A549 (cell line): ENCODE results near the gene RAP1A. TPM values are rescaled to one million over a fixed set of nuclear protein-coding genes. Genes with fewer than 3 reads are reported as not detected.

Experiments
- ATAC-seq, 2 experiments: fragments of 200-7000 bp in 1 of 2; fragments of >200 bp in 1 of 2; cut with Nextera tagmentation in 1 of 2; cut with Tn5 transposase in 1 of 2; 3 replicates each; pipeline versions ENCODE4 v1.8.0 to v1.9.1; 2018 to 2020; ENCODE audit warnings: mild to moderate bottlenecking in 1 of 2, moderate library complexity in 1 of 2
- CTCF ChIA-PET: fragments of 300-600 bp; sonication (Branson Sonifier 250); formaldehyde crosslinking; extraction: SDS; loops from one replicate; lab custom pipeline; 2021; ENCODE audit warnings: antibody characterized with exemption, inconsistent platforms; lab: Yijun Ruan, JAX
- POLR2A ChIA-PET: fragments of 350-600 bp; formaldehyde crosslinking; extraction: SDS; loops from one replicate; lab custom pipeline; 2021; ENCODE audit warnings: antibody characterized with exemption, inconsistent platforms; lab: Yijun Ruan, JAX
- DNase-seq, 2 experiments: peaks; one replicate each; pipeline versions ENCODE4 v3.0.0 to v3.0.0-alpha.2; 2011 to 2016; ENCODE audit warnings: low read depth in 1 of 2, low spot score in 1 of 2
- FAIRE-seq: peaks from 2 replicates; lab custom pipeline; 2011; peaks lifted over from hg19 to GRCh38; lab: Jason Lieb, UNC
- H3K27ac ChIP-seq, 2 experiments: fragments of >200 bp; sonication (Bioruptor Twin); formaldehyde crosslinking; 3 replicates each; pipeline ENCODE4 v1.5.1; 2016 to 2017
- H3K4me1 ChIP-seq: fragments of >200 bp; sonication (Bioruptor Twin); formaldehyde crosslinking; 3 replicates; pipeline ENCODE4 v1.6.1; 2016
- H3K4me2 ChIP-seq: fragments of >200 bp; sonication (Bioruptor Twin); formaldehyde crosslinking; 3 replicates; pipeline ENCODE4 v1.6.1; 2016
- H3K4me3 ChIP-seq: fragments of >200 bp; sonication (Bioruptor Twin); formaldehyde crosslinking; 3 replicates; pipeline ENCODE4 v1.5.1; 2016
- H3K9me3 ChIP-seq: fragments of >200 bp; sonication (Bioruptor Twin); formaldehyde crosslinking; 3 replicates; pipeline ENCODE4 v1.6.1; 2016
- ATOH8 ChIP-seq: fragments of 250-450 bp; sonication (Bioruptor Pico); IDR thresholded peaks from 2 replicates; pipeline ENCODE4 v1.5.0; 2020; ENCODE audit warnings: low read depth, mild to moderate bottlenecking, moderate library complexity
- CBX2 ChIP-seq: fragments of 200-600 bp; sonication (generic); IDR thresholded peaks from 2 replicates; pipeline ENCODE4 v1.6.1; 2016; ENCODE audit warnings: low read depth, mild to moderate bottlenecking, borderline replicate concordance
- CEBPB ChIP-seq, 2 experiments: fragments of >200 bp in 1 of 2; sonication (Bioruptor Twin) in 1 of 2; formaldehyde crosslinking in 1 of 2; IDR thresholded peaks; 2 replicates each; pipeline ENCODE4 v1.6.1; 2012 to 2016
- CHD4 ChIP-seq: fragments of 200-600 bp; sonication (generic); IDR thresholded peaks from 2 replicates; pipeline ENCODE4 v1.6.1; 2016; ENCODE audit warnings: antibody characterized with exemption, mild to moderate bottlenecking, borderline replicate concordance
- EP300 ChIP-seq, 2 experiments: fragments of >200 bp; sonication (Bioruptor Twin); formaldehyde crosslinking; IDR thresholded peaks; 2 replicates in 1 of 2; 3 replicates in 1 of 2; pipeline ENCODE4 v1.6.1; 2016 to 2017
- ESRRA ChIP-seq: fragments of 150-350 bp; IDR thresholded peaks from 2 replicates; pipeline ENCODE4 v1.6.1; 2014; ENCODE audit warnings: mild to moderate bottlenecking, low read length, borderline replicate concordance
- FOXS1 ChIP-seq: fragments of 250-450 bp; sonication (Bioruptor Pico); IDR thresholded peaks from 2 replicates; pipeline ENCODE4 v1.5.0; 2020; ENCODE audit warnings: mild to moderate bottlenecking, moderate library complexity
- GATA3 ChIP-seq: IDR thresholded peaks from 2 replicates; pipeline ENCODE4 v1.6.1; 2012; ENCODE audit warnings: borderline replicate concordance
- HES2 ChIP-seq: fragments of >200 bp; sonication (Bioruptor Twin); formaldehyde crosslinking; IDR thresholded peaks from 2 replicates; pipeline ENCODE4 v1.6.1; 2016
- HOXB13 ChIP-seq: fragments of 250-450 bp; sonication (Bioruptor Pico); IDR thresholded peaks from 2 replicates; pipeline ENCODE4 v1.5.0; 2020; ENCODE audit warnings: low read depth, mild to moderate bottlenecking, moderate library complexity
- HOXB5 ChIP-seq: fragments of 250-450 bp; sonication (Bioruptor Pico); IDR thresholded peaks from 2 replicates; pipeline ENCODE4 v1.5.0; 2020; ENCODE audit warnings: mild to moderate bottlenecking, moderate library complexity
- JUN ChIP-seq, 2 experiments: fragments of >200 bp; sonication (Bioruptor Twin); formaldehyde crosslinking; IDR thresholded peaks; 2 replicates in 1 of 2; 3 replicates in 1 of 2; pipeline ENCODE4 v1.6.1; 2016 to 2017
- JUNB ChIP-seq: fragments of >200 bp; sonication (Bioruptor Twin); formaldehyde crosslinking; IDR thresholded peaks from 2 replicates; pipeline ENCODE4 v1.6.1; 2016
- KDM5A ChIP-seq: fragments of 200-600 bp; sonication (generic); IDR thresholded peaks from 2 replicates; pipeline ENCODE4 v1.6.1; 2016; ENCODE audit warnings: antibody characterized with exemption, mild to moderate bottlenecking
- MAX ChIP-seq: IDR thresholded peaks from 2 replicates; pipeline ENCODE4 v1.6.1; 2012
- NFE2L2 ChIP-seq: fragments of 150-350 bp; conservative IDR thresholded peaks from 2 replicates; pipeline ENCODE4 v1.6.1; 2014; ENCODE audit warnings: low read length
- NR3C1 ChIP-seq: fragments of >200 bp; sonication (Bioruptor Twin); formaldehyde crosslinking; IDR thresholded peaks from 3 replicates; pipeline ENCODE4 v1.6.1; 2017
- PHF8 ChIP-seq: fragments of 200-600 bp; sonication (generic); IDR thresholded peaks from 2 replicates; pipeline ENCODE4 v1.6.1; 2016; ENCODE audit warnings: low read depth, mild to moderate bottlenecking, antibody characterized with exemption, moderate library complexity, borderline replicate concordance
- POLR2A ChIP-seq: IDR thresholded peaks from 2 replicates; pipeline ENCODE4 v1.6.1; 2012; ENCODE audit warnings: mild to moderate bottlenecking, low read length
- POLR2AphosphoS2 ChIP-seq: conservative IDR thresholded peaks from 2 replicates; pipeline ENCODE4 v1.6.1; 2012; ENCODE audit warnings: low read length, improper control_type of control experiment, inconsistent platforms
- RARB ChIP-seq: fragments of 250-450 bp; sonication (Bioruptor Pico); IDR thresholded peaks from 2 replicates; pipeline ENCODE4 v1.8.0; 2021; ENCODE audit warnings: mild to moderate bottlenecking, moderate library complexity
- RCOR1 ChIP-seq: fragments of 150-350 bp; IDR thresholded peaks from 2 replicates; pipeline ENCODE4 v1.6.1; 2014; ENCODE audit warnings: antibody characterized with exemption, low read length, low read depth
- RFX5 ChIP-seq: fragments of 450-650 bp; IDR thresholded peaks from 2 replicates; pipeline ENCODE4 v1.7.1; 2014; ENCODE audit warnings: antibody characterized with exemption, mild to moderate bottlenecking, moderate library complexity
- RNF2 ChIP-seq: fragments of 200-600 bp; sonication (generic); IDR thresholded peaks from 2 replicates; pipeline ENCODE4 v1.6.1; 2016; ENCODE audit warnings: low read depth, mild to moderate bottlenecking, antibody characterized with exemption, moderate library complexity, borderline replicate concordance
- ZNF302 ChIP-seq: fragments of 250-450 bp; sonication (Bioruptor Pico); IDR thresholded peaks from 2 replicates; pipeline ENCODE4 v1.9.0; 2021; ENCODE audit warnings: inconsistent platforms, mild to moderate bottlenecking, moderate library complexity
- WGBS: methylation state at CpG from one replicate; pipeline ENCODE4 v1.1.6; 2017; ENCODE audit errors: missing lambda C conversion rate; 5-methylcytosine and 5-hydroxymethylcytosine counted together
- polyA minus RNA-seq: library from RNA; depleted of rRNA, polyadenylated mRNA; stranded (reverse); fragments of >200 nt; gene quantifications from 2 replicates; pipeline ENCODE4 v1.2.3, GENCODE V29; 2011; rRNA and poly(A)+ RNA removed
- polyA plus RNA-seq, 4 experiments: library from polyadenylated mRNA; depleted of rRNA in 3 of 4; stranded (reverse); fragments of >200 nt; fragmentation: RNase III in 1 of 4; extraction: RNeasy Plus Mini Kit Qiagen cat#74134 plus additional on column Dnase treatment in 1 of 4; gene quantifications; 2 replicates in 3 of 4; 3 replicates in 1 of 4; pipeline ENCODE4 v1.2.3, GENCODE V29; 2011 to 2017
- TF ChIP-seq, protein P1 (sequence below): fragments of >200 bp; sonication (Bioruptor Twin); formaldehyde crosslinking; IDR thresholded peaks from 3 replicates; pipeline ENCODE4 v1.5.1; 2016
- TF ChIP-seq, protein P2 (sequence below): fragments of 200-600 bp; sonication (generic); IDR thresholded peaks from 2 replicates; pipeline ENCODE4 v1.6.1; 2016; ENCODE audit warnings: antibody characterized with exemption, mild to moderate bottlenecking, moderate library complexity
- TF ChIP-seq, protein P3 (sequence below): fragments of >200 bp; sonication (Bioruptor Twin); formaldehyde crosslinking; IDR thresholded peaks from 3 replicates; pipeline ENCODE4 v1.6.1; 2016

RAP1A gene
- polyA plus RNA-seq (2011; rRNA removed): 32.8 and 39.8 TPM in 2 replicates
- 10.3 and 11.4 TPM in 2 replicates for polyA plus RNA-seq (2012; cell fraction: cytosol; rRNA removed)
- polyA plus RNA-seq (2012; cell fraction: nucleus; rRNA removed): 1.1 and 2.2 TPM in 2 replicates
- 33.4 to 37.3 TPM (median 37.1 TPM) in 3 replicates for polyA plus RNA-seq (2017; fragmentation: RNase III; extraction: RNeasy Plus Mini Kit Qiagen cat#74134 plus additional on column Dnase treatment)
- 6.3 and 6.7 TPM in 2 replicates for polyA minus RNA-seq

DNA sequence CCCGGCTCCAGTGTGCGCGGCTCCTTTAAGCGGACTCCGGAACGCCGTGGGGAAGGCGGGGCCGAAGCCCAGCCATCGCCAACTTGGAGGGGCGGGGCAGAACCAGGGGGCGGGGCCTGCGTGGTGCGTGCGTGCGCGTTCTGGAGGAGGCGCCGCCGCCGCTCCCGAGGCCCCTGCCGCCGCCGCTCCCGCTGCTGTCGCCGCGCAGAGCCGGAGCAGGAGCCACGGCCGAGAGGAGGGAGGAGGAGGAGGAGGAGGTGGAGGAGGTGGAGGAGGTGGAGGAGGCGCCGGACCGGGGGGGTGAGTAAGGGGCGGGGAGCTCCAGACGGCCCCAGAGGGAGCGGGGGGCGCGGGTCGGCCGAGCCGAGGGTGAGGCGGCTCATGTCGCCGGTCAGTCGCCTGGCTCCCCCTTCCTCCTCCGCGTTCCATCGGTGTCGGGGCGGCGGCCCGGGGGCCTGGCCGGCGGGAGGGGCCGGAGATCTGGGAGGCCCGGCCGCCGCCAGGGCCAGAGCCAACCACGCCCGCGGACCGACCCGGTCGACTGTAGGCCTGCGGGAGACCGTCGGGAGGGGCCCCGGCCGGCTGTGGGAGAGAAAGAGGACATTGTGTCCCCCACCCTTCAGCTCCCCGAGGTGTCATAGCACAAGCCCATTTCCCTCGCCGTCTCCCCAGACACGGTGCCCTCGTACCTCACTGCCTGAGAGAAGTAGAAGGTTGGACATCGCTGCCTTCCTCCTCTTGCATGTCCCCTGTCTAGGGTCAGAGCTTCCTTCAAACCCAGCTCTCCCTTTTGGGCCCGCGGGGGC, at the start of gene RAP1A:
RAP1A (plus strand) TSS at position 155 of the 806 bp plus-strand sequence. CDS start 71,572 bp downstream, outside the sequence.
- CTCF ChIA-PET: interaction anchor here (4.9 kb wide), 1 partner anchor 111 kb away, joined by 19 read pairs; no protein-coding TSS in a partner anchor
- H3K4me3 ChIP-seq: peak within 1 kb of the TSS; percentile 82
- peak; percentile 93 to 95 for ATAC-seq
- H3K4me2 ChIP-seq: peak within 1 kb of the TSS; percentile 85
- H3K27ac ChIP-seq: peak within 1 kb of the TSS; percentile 91 to 99
- peaks cover 7% of the 10 kb centered on the region; the same call in 2 of the 3 replicates for H3K4me1 ChIP-seq
- no peaks in the 10 kb centered on the region for H3K9me3 ChIP-seq
- no peak for FAIRE-seq
- WGBS: no CpG with 5 or more reads among the region's 79 CpGs
- peak; percentile 80 to 87 for DNase-seq
- POLR2A ChIA-PET: interaction anchor here (0.6 kb wide), 1 partner anchor 8 kb away, joined by 3 read pairs; no protein-coding TSS in a partner anchor
- TF ChIP-seq ATOH8 (CRISPR knock-in tag): no peak
- TF ChIP-seq EP300 (IDR thresholded peaks at IDR 0.05): no peak
- TF ChIP-seq CEBPB (IDR thresholded peaks at IDR 0.05): no peak
- no peak for TF ChIP-seq ESRRA
- TF ChIP-seq JUN (IDR thresholded peaks at IDR 0.05): peak in 1 of 2 experiments; percentile 40; a peak in 1 of 5 replicates
- no peak for TF ChIP-seq ZNF302 (CRISPR knock-in tag)
- TF ChIP-seq MAX: no peak
- TF ChIP-seq POLR2A: peak; percentile 54
- no peak for TF ChIP-seq RFX5
- TF ChIP-seq NR3C1: no peak
- TF ChIP-seq, protein P1, sequence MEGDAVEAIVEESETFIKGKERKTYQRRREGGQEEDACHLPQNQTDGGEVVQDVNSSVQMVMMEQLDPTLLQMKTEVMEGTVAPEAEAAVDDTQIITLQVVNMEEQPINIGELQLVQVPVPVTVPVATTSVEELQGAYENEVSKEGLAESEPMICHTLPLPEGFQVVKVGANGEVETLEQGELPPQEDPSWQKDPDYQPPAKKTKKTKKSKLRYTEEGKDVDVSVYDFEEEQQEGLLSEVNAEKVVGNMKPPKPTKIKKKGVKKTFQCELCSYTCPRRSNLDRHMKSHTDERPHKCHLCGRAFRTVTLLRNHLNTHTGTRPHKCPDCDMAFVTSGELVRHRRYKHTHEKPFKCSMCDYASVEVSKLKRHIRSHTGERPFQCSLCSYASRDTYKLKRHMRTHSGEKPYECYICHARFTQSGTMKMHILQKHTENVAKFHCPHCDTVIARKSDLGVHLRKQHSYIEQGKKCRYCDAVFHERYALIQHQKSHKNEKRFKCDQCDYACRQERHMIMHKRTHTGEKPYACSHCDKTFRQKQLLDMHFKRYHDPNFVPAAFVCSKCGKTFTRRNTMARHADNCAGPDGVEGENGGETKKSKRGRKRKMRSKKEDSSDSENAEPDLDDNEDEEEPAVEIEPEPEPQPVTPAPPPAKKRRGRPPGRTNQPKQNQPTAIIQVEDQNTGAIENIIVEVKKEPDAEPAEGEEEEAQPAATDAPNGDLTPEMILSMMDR: no peak
- TF ChIP-seq GATA3: no peak
- TF ChIP-seq POLR2AphosphoS2: no peak
- no peak for TF ChIP-seq RCOR1
- no peak for TF ChIP-seq CBX2
- no peak for TF ChIP-seq FOXS1 (CRISPR knock-in tag)
- TF ChIP-seq RARB (CRISPR knock-in tag): no peak
- TF ChIP-seq KDM5A: no peak
- no peak for TF ChIP-seq HES2
- no peak for TF ChIP-seq RNF2
- peak; percentile 49; the same call in 1 of the 2 replicates for TF ChIP-seq PHF8
- TF ChIP-seq HOXB13 (CRISPR knock-in tag): no peak

DNA sequence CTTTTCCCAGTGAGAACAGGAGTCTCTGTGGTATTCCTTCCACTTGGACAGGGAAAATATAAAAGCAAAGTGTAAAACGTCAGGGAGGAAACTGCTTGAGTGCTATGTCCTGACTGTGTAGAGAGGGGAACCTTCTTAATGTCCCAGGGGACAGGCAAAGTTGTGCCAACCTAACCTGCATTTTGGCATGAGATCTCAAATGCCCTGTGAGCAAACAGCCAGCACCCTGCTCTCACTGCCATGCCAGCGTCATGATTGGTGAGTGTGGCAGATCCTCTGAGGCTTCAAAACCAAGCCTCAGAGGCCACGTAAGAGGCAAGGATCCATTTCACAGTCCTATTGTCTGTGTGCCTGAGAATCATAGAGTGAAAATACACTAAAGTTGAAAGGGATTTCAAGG, 49.7 kb upstream of the RAP1A start:
- DNase-seq (no peak), ATAC-seq (no peak), FAIRE-seq (no peak)
- Histone ChIP-seq H3K4me1 (no peaks in the 10 kb centered on the region), H3K9me3 (no peaks in the 10 kb centered on the region), H3K27ac (no peak overlapping the region), H3K4me3 (no peak overlapping the region), H3K4me2 (no peak overlapping the region)
- ChIA-PET POLR2A (no interaction called here), CTCF (interaction anchor here (0.6 to 1.5 kb wide), 2 partner anchors 62 to 119 kb away, joined by 3 to 6 read pairs; no protein-coding TSS in a partner anchor)
- WGBS: 33% methylated on average over 2 of the region's 3 CpGs
- TF ChIP-seq JUNB (no peak), PHF8 (no peak), HOXB5 (CRISPR knock-in tag) (no peak), NFE2L2 (no peak), CHD4 (no peak)
- TF ChIP-seq, protein P2, sequence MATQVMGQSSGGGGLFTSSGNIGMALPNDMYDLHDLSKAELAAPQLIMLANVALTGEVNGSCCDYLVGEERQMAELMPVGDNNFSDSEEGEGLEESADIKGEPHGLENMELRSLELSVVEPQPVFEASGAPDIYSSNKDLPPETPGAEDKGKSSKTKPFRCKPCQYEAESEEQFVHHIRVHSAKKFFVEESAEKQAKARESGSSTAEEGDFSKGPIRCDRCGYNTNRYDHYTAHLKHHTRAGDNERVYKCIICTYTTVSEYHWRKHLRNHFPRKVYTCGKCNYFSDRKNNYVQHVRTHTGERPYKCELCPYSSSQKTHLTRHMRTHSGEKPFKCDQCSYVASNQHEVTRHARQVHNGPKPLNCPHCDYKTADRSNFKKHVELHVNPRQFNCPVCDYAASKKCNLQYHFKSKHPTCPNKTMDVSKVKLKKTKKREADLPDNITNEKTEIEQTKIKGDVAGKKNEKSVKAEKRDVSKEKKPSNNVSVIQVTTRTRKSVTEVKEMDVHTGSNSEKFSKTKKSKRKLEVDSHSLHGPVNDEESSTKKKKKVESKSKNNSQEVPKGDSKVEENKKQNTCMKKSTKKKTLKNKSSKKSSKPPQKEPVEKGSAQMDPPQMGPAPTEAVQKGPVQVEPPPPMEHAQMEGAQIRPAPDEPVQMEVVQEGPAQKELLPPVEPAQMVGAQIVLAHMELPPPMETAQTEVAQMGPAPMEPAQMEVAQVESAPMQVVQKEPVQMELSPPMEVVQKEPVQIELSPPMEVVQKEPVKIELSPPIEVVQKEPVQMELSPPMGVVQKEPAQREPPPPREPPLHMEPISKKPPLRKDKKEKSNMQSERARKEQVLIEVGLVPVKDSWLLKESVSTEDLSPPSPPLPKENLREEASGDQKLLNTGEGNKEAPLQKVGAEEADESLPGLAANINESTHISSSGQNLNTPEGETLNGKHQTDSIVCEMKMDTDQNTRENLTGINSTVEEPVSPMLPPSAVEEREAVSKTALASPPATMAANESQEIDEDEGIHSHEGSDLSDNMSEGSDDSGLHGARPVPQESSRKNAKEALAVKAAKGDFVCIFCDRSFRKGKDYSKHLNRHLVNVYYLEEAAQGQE: no peak
- TF ChIP-seq, protein P3, sequence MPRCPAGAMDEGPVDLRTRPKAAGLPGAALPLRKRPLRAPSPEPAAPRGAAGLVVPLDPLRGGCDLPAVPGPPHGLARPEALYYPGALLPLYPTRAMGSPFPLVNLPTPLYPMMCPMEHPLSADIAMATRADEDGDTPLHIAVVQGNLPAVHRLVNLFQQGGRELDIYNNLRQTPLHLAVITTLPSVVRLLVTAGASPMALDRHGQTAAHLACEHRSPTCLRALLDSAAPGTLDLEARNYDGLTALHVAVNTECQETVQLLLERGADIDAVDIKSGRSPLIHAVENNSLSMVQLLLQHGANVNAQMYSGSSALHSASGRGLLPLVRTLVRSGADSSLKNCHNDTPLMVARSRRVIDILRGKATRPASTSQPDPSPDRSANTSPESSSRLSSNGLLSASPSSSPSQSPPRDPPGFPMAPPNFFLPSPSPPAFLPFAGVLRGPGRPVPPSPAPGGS: no peak
